Astrocyte (in vitro differentiated cells and primary cell): ENCODE results near the gene DCTN4. TPM values are rescaled to one million over a fixed set of nuclear protein-coding genes. Genes with fewer than 3 reads are reported as not detected.

Experiments used
- DNase-seq: peaks from one replicate; pipeline ENCODE4 v3.0.0-alpha.2; 2010; ENCODE audit warnings: low read depth
- FAIRE-seq: peaks from 2 replicates; lab custom pipeline; 2011; peaks lifted over from hg19 to GRCh38; lab: Jason Lieb, UNC
- H2AFZ ChIP-seq: 2 replicates; pipeline ENCODE4 v1.6.0; 2012; ENCODE audit warnings: low read depth, low read length, inconsistent platforms
- H3K27ac ChIP-seq: 2 replicates; pipeline ENCODE4 v1.5.1; 2011; ENCODE audit warnings: low read depth, low read length, inconsistent platforms
- H3K27me3 ChIP-seq: 2 replicates; pipeline ENCODE4 v1.6.0; 2011; ENCODE audit warnings: low read length, inconsistent platforms; ENCODE audit not compliant: insufficient read depth
- H3K36me3 ChIP-seq: 2 replicates; pipeline ENCODE4 v1.5.1; 2011; ENCODE audit warnings: low read length, inconsistent platforms; ENCODE audit not compliant: insufficient read depth
- H3K4me1 ChIP-seq: 2 replicates; pipeline ENCODE4 v1.5.1; 2011; ENCODE audit warnings: low read length, inconsistent platforms; ENCODE audit not compliant: insufficient read depth
- H3K4me2 ChIP-seq: 2 replicates; pipeline ENCODE4 v1.6.0; 2012; ENCODE audit warnings: low read length, inconsistent platforms
- H3K4me3 ChIP-seq: 2 replicates; pipeline ENCODE4 v1.5.1; 2011; ENCODE audit warnings: low read depth, mild to moderate bottlenecking, low read length, inconsistent platforms; ENCODE audit not compliant: insufficient read depth
- H3K79me2 ChIP-seq: 2 replicates; pipeline ENCODE4 v1.6.0; 2012; ENCODE audit warnings: mild to moderate bottlenecking, low read length, inconsistent platforms; ENCODE audit not compliant: insufficient read depth
- H3K9ac ChIP-seq: 2 replicates; pipeline ENCODE4 v1.6.0; 2012; ENCODE audit warnings: mild to moderate bottlenecking, low read length, inconsistent platforms
- H3K9me3 ChIP-seq: 2 replicates; pipeline ENCODE4 v1.5.1; 2012; ENCODE audit warnings: low read depth, mild to moderate bottlenecking, low read length, inconsistent platforms; ENCODE audit not compliant: insufficient read depth
- H4K20me1 ChIP-seq: 2 replicates; pipeline ENCODE4 v1.6.0; 2012; ENCODE audit warnings: low read length, inconsistent platforms; ENCODE audit not compliant: insufficient read depth
- H3K27ac Mint-ChIP-seq: one replicate; pipeline ENCODE4 v1.8.0; 2021; ENCODE audit warnings: mild to moderate bottlenecking, mixed read lengths; ENCODE audit not compliant: unreplicated experiment
- H3K27me3 Mint-ChIP-seq: one replicate; pipeline ENCODE4 v1.8.0; 2021; ENCODE audit warnings: low read depth, mixed read lengths; ENCODE audit not compliant: unreplicated experiment
- H3K36me3 Mint-ChIP-seq: one replicate; pipeline ENCODE4 v1.8.0; 2021; ENCODE audit warnings: low read depth, mixed read lengths; ENCODE audit not compliant: unreplicated experiment
- H3K4me1 Mint-ChIP-seq: one replicate; pipeline ENCODE4 v1.8.0; 2021; ENCODE audit warnings: low read depth, mixed read lengths; ENCODE audit not compliant: unreplicated experiment
- H3K4me3 Mint-ChIP-seq: one replicate; pipeline ENCODE4 v1.8.0; 2021; ENCODE audit warnings: mild to moderate bottlenecking, moderate library complexity, mixed read lengths; ENCODE audit not compliant: unreplicated experiment
- H3K9me3 Mint-ChIP-seq: one replicate; pipeline ENCODE4 v1.8.0; 2021; ENCODE audit warnings: mild to moderate bottlenecking, mixed read lengths; ENCODE audit not compliant: unreplicated experiment
- CTCF ChIP-seq: IDR thresholded peaks from 2 replicates; pipeline ENCODE4 v1.5.1; 2011; ENCODE audit warnings: low read depth, mild to moderate bottlenecking, inconsistent platforms, low read length, moderate library complexity; ENCODE audit not compliant: insufficient read depth
- EZH2 ChIP-seq: IDR thresholded peaks from 2 replicates; pipeline ENCODE4 v1.6.1; 2012; ENCODE audit warnings: mild to moderate bottlenecking, low read length, inconsistent platforms; ENCODE audit not compliant: insufficient read depth
- total RNA-seq: library from RNA; stranded (reverse); gene quantifications from 2 replicates; pipeline ENCODE4 v1.2.1, GENCODE V29; 2021

The DCTN4 gene
- total RNA-seq, 1 donor from 2014 or later = 57.0 TPM

GRCh38 chr5:150777685-150778084 is 18.9 kb upstream of the DCTN4 start:
- Histone ChIP-seq H3K79me2 (peaks cover 38% of the 10 kb centered on the region), H3K9ac (peak overlapping the region; percentile 84), H3K27ac (peak overlapping the region; percentile 62), H3K27me3 (no peaks in the 10 kb centered on the region), H3K4me1 (peaks cover 48% of the 10 kb centered on the region), H2AFZ (no peak overlapping the region), H3K36me3 (no peaks in the 10 kb centered on the region), H4K20me1 (peaks cover 7% of the 10 kb centered on the region), H3K4me2 (peak overlapping the region; percentile 98), H3K4me3 (peak overlapping the region; percentile 78), H3K9me3 (no peaks in the 10 kb centered on the region)
- H3K27me3 Mint-ChIP-seq = no peaks in the 10 kb centered on the region
- peaks cover 3% of the 10 kb centered on the region for H3K36me3 Mint-ChIP-seq
- H3K4me1 Mint-ChIP-seq = peaks cover 38% of the 10 kb centered on the region
- H3K4me3 Mint-ChIP-seq = peak overlapping the region; percentile 83
- H3K9me3 Mint-ChIP-seq = no peaks in the 10 kb centered on the region
- DNase-seq = no peak
- no peak for FAIRE-seq
- H3K27ac Mint-ChIP-seq = peak overlapping the region; percentile 27
- TF ChIP-seq CTCF (no peak), EZH2 (no peak)

- Histone ChIP-seq H2AFZ (no peak overlapping the region), H3K9me3 (no peaks in the 10 kb centered on the region), H3K4me2 (peak overlapping the region; percentile 39), H3K79me2 (peaks cover 13% of the 10 kb centered on the region), H3K4me1 (peaks cover 14% of the 10 kb centered on the region), H3K36me3 (no peaks in the 10 kb centered on the region), H3K27me3 (no peaks in the 10 kb centered on the region), H3K27ac (peak overlapping the region; percentile 20), H4K20me1 (no peaks in the 10 kb centered on the region), H3K4me3 (no peak overlapping the region), H3K9ac (no peak overlapping the region)
- Mint-ChIP-seq H3K9me3 (peaks cover 3% of the 10 kb centered on the region), H3K27ac (no peak overlapping the region), H3K27me3 (no peaks in the 10 kb centered on the region), H3K4me3 (peak overlapping the region; percentile 11), H3K4me1 (peaks cover 15% of the 10 kb centered on the region), H3K36me3 (no peaks in the 10 kb centered on the region)
- peak; percentile 98 for DNase-seq
- FAIRE-seq = peak; percentile 98
- TF ChIP-seq CTCF (no peak), EZH2 (no peak)
Measured at GRCh38 chr5:150774145-150774544, 15.3 kb upstream of the DCTN4 start.

GRCh38 chr5:150771034-150771795 is 12.4 kb upstream of the DCTN4 start:
- Mint-ChIP-seq H3K27me3 (peaks cover 3% of the 10 kb centered on the region), H3K27ac (no peak overlapping the region), H3K4me1 (peaks cover 7% of the 10 kb centered on the region), H3K4me3 (no peak overlapping the region), H3K36me3 (no peaks in the 10 kb centered on the region), H3K9me3 (peaks cover 3% of the 10 kb centered on the region)
- Histone ChIP-seq H4K20me1 (no peaks in the 10 kb centered on the region), H3K36me3 (no peaks in the 10 kb centered on the region), H3K27ac (no peak overlapping the region), H3K9me3 (no peaks in the 10 kb centered on the region), H3K4me1 (peaks cover 4% of the 10 kb centered on the region), H3K4me2 (no peak overlapping the region), H3K9ac (no peak overlapping the region), H3K79me2 (no peaks in the 10 kb centered on the region), H2AFZ (no peak overlapping the region), H3K4me3 (no peak overlapping the region), H3K27me3 (no peaks in the 10 kb centered on the region)
- no peak for TF ChIP-seq EZH2
- TF ChIP-seq CTCF = no peak
- no peak for FAIRE-seq
- DNase-seq = no peak
